Right renal cortex interstitium (tissue), 3 donors: ENCODE data around the gene PAXX. TPM values are rescaled to one million over a fixed set of nuclear protein-coding genes. Genes with fewer than 3 reads are reported as not detected.

Experiments used
- polyA plus RNA-seq, 3 donors: library from polyadenylated mRNA; unstranded; fragments of 120-200 nt; gene quantifications; one replicate each; pipeline ENCODE4 v1.2.1, GENCODE V29; 2013; ENCODE audit not compliant: insufficient read length in 3 of 3

Gene PAXX
- polyA plus RNA-seq, 3 donors: 22.3 to 27.0 (median 24.4) TPM

Other genes starting within 250 kb of the PAXX start
- gene LCN10, start 249.5 kb upstream of the PAXX start, polyA plus RNA-seq: 1 to 10 TPM in 2 of 3 donors, under 1 TPM in 1; 0.93 to 2.3 (median 1.2) TPM
- not detected for gene LCN6, start 243.9 kb upstream of the PAXX start, polyA plus RNA-seq
- gene LCN8, start 234.2 kb upstream of the PAXX start, polyA plus RNA-seq: under 1 TPM; 0.11 to 0.17 (median 0.16) TPM
- under 1 TPM in 1 of 3 donors, not detected in 2; 0.04 TPM for gene LCN15, start 227.9 kb upstream of the PAXX start, polyA plus RNA-seq
- 10 to 100 TPM; 63.2 to 77.7 (median 67.1) TPM for gene TMEM141, start 201.1 kb upstream of the PAXX start, polyA plus RNA-seq
- gene CCDC183, start 196.1 kb upstream of the PAXX start, polyA plus RNA-seq: 1 to 10 TPM; 2.5 to 3.4 (median 2.9) TPM
- 10 to 100 TPM; 58.6 to 61.1 (median 59.7) TPM for gene RABL6, start 184.5 kb upstream of the PAXX start, polyA plus RNA-seq
- under 1 TPM; 0.54 to 0.80 (median 0.64) TPM for gene AJM1, start 149.9 kb upstream of the PAXX start, polyA plus RNA-seq
- 10 to 100 TPM; 59.9 to 76.5 (median 65.2) TPM for gene PHPT1, start 143.0 kb upstream of the PAXX start, polyA plus RNA-seq
- 1 to 10 TPM; 3.1 to 4.6 (median 4.3) TPM for gene MAMDC4, start 140.1 kb upstream of the PAXX start, polyA plus RNA-seq
- gene EDF1, start 126.1 kb upstream of the PAXX start, polyA plus RNA-seq: 100 to 1,000 TPM; 349 to 395 (median 374) TPM
- 10 to 100 TPM; 10.1 to 14.0 (median 10.1) TPM for gene TRAF2, start 105.9 kb upstream of the PAXX start, polyA plus RNA-seq
- 10 to 100 TPM; 32.5 to 43.5 (median 38.4) TPM for gene FBXW5, start 47.7 kb upstream of the PAXX start, polyA plus RNA-seq
- gene C8G, start 47.2 kb upstream of the PAXX start, polyA plus RNA-seq: under 1 TPM; 0.28 to 0.58 (median 0.46) TPM
- gene LCN12, start 40.1 kb upstream of the PAXX start, polyA plus RNA-seq: 10 to 100 TPM; 13.1 to 18.8 (median 15.9) TPM
- gene PTGDS, start 14.9 kb upstream of the PAXX start, polyA plus RNA-seq: 10 to 100 TPM; 20.9 to 29.3 (median 25.4) TPM
- gene LCNL1, start 9.4 kb upstream of the PAXX start, polyA plus RNA-seq: under 1 TPM; 0.03 to 0.23 (median 0.12) TPM
- gene CLIC3, start 4.1 kb downstream of the PAXX start, polyA plus RNA-seq: under 1 TPM in 2 of 3 donors, not detected in 1; 0.36 to 0.38 TPM
- 10 to 100 TPM; 42.0 to 49.0 (median 46.3) TPM for gene ABCA2, start 35.8 kb downstream of the PAXX start, polyA plus RNA-seq
- gene FUT7, start 39.7 kb downstream of the PAXX start, polyA plus RNA-seq: under 1 TPM in 1 of 3 donors, not detected in 2; 0.06 TPM
- 10 to 100 TPM; 16.3 to 20.1 (median 18.7) TPM for gene NPDC1, start 53.8 kb downstream of the PAXX start, polyA plus RNA-seq
- 1 to 10 TPM; 2.9 to 3.9 (median 3.3) TPM for gene ENTPD2, start 61.6 kb downstream of the PAXX start, polyA plus RNA-seq
- 1 to 10 TPM; 5.4 to 6.2 (median 5.9) TPM for gene SAPCD2, start 78.1 kb downstream of the PAXX start, polyA plus RNA-seq
- gene UAP1L1, start 85.1 kb downstream of the PAXX start, polyA plus RNA-seq: 1 to 10 TPM; 3.5 to 5.4 (median 3.8) TPM
- 10 to 100 TPM; 43.6 to 48.3 (median 47.0) TPM for gene MAN1B1, start 94.6 kb downstream of the PAXX start, polyA plus RNA-seq
- 10 to 100 TPM; 11.8 to 19.8 (median 11.9) TPM for gene DPP7, start 122.3 kb downstream of the PAXX start, polyA plus RNA-seq
- not detected for gene GRIN1, start 146.7 kb downstream of the PAXX start, polyA plus RNA-seq
- not detected for gene LRRC26, start 177.6 kb downstream of the PAXX start, polyA plus RNA-seq
- gene TMEM210, start 179.6 kb downstream of the PAXX start, polyA plus RNA-seq: not detected
- gene ANAPC2, start 196.1 kb downstream of the PAXX start, polyA plus RNA-seq: 10 to 100 TPM; 29.1 to 34.5 (median 31.9) TPM
- gene SSNA1, start 196.3 kb downstream of the PAXX start, polyA plus RNA-seq: 10 to 100 TPM; 41.4 to 52.2 (median 43.2) TPM
- gene TPRN, start 208.3 kb downstream of the PAXX start, polyA plus RNA-seq: 10 to 100 TPM; 12.8 to 15.5 (median 13.2) TPM
- gene TMEM203, start 213.2 kb downstream of the PAXX start, polyA plus RNA-seq: 10 to 100 TPM; 39.7 to 44.3 (median 42.6) TPM
- 1 to 10 TPM; 7.6 to 8.2 (median 8.2) TPM for gene NDOR1, start 213.3 kb downstream of the PAXX start, polyA plus RNA-seq
- 1 to 10 TPM; 5.1 to 7.2 (median 5.2) TPM for gene RNF208, start 229.8 kb downstream of the PAXX start, polyA plus RNA-seq
- 1 to 10 TPM; 3.1 to 6.6 (median 5.6) TPM for gene CYSRT1, start 232.8 kb downstream of the PAXX start, polyA plus RNA-seq
- 1 to 10 TPM; 3.0 to 8.0 (median 4.6) TPM for gene RNF224, start 235.1 kb downstream of the PAXX start, polyA plus RNA-seq
- gene SLC34A3, start 238.5 kb downstream of the PAXX start, polyA plus RNA-seq: 1 to 10 TPM; 2.8 to 6.0 (median 5.2) TPM
- gene TUBB4B, start 248.9 kb downstream of the PAXX start, polyA plus RNA-seq: 100 to 1,000 TPM; 332 to 418 (median 352) TPM